Endothelial cell of umbilical vein (primary cell): ENCODE data around the gene SMKR1. TPM values are rescaled to one million over a fixed set of nuclear protein-coding genes. Genes with fewer than 3 reads are reported as not detected.

Source experiments
- BruUV-seq: library from RNA; stranded (reverse); fragments of 400-500 nt; replicated peaks from 2 replicates; lab custom pipeline; 2021; lab: Mats Ljungman, UMichigan
- CTCF ChIA-PET: fragments of 300-600, 350-600 bp; sonication (Branson Sonifier 250); formaldehyde crosslinking; loops from one replicate; lab custom pipeline; 2021; ENCODE audit warnings: antibody characterized with exemption, inconsistent platforms; lab: Charles Lee
- POLR2A ChIA-PET: fragments of 300-600, 350-600 bp; sonication (Branson Sonifier 250); formaldehyde crosslinking; loops from one replicate; lab custom pipeline; 2021; ENCODE audit warnings: antibody characterized with exemption, inconsistent platforms; lab: Charles Lee
- DNase-seq: peaks from one replicate; pipeline ENCODE4 v3.0.0-alpha.2; 2011; ENCODE audit warnings: low read depth, low spot score
- FAIRE-seq: peaks from 2 replicates; lab custom pipeline; 2011; peaks lifted over from hg19 to GRCh38; lab: Jason Lieb, UNC
- H2AFZ ChIP-seq: 2 replicates; pipeline ENCODE4 v1.6.0; 2012; ENCODE audit warnings: low read depth, low read length, control low read depth, inconsistent platforms
- H3K27ac ChIP-seq: 2 replicates; pipeline ENCODE4 v1.5.1; 2011; ENCODE audit warnings: low read depth, mild to moderate bottlenecking, control low read depth, low read length, moderate library complexity; ENCODE audit not compliant: insufficient read depth
- H3K27me3 ChIP-seq, 2 experiments: 2 replicates each; pipeline versions ENCODE4 v1.6.0 to v1.6.1; 2011; ENCODE audit warnings: low read length in 2 of 2, mixed read lengths in 1 of 2; ENCODE audit not compliant: control insufficient read depth in 2 of 2, insufficient read depth in 2 of 2
- H3K36me3 ChIP-seq, 2 experiments: 2 replicates in 1 of 2; 3 replicates in 1 of 2; pipeline ENCODE4 v1.5.1; 2011; ENCODE audit warnings: low read length in 2 of 2, mild to moderate bottlenecking in 1 of 2, moderate library complexity in 1 of 2; ENCODE audit not compliant: control insufficient read depth in 2 of 2, insufficient read depth in 2 of 2; ENCODE audit errors: extremely low read depth in 1 of 2
- H3K4me1 ChIP-seq: 3 replicates; pipeline ENCODE4 v1.5.1; 2011; ENCODE audit warnings: mild to moderate bottlenecking, low read length; ENCODE audit not compliant: control insufficient read depth, insufficient read depth; ENCODE audit errors: extremely low read depth
- H3K4me2 ChIP-seq: 2 replicates; pipeline ENCODE4 v1.6.1; 2011; ENCODE audit warnings: low read length, control low read depth, mixed read lengths; ENCODE audit not compliant: insufficient read depth
- H3K4me3 ChIP-seq, 3 experiments: fragments of 200-600 bp in 1 of 3; sonication (generic), shearing (Covaris generic) in 1 of 3; replicated peaks in 1 of 3; 2 replicates each; pipeline ENCODE4 v1.5.1; 2011 to 2016; ENCODE audit warnings: control low read depth in 3 of 3, low read length in 3 of 3, mild to moderate bottlenecking in 2 of 3, inconsistent platforms in 1 of 3, low read depth in 1 of 3, moderate library complexity in 1 of 3; ENCODE audit not compliant: insufficient read depth in 1 of 3
- H3K79me2 ChIP-seq: 2 replicates; pipeline ENCODE4 v1.6.0; 2012; ENCODE audit warnings: low read length, inconsistent platforms; ENCODE audit not compliant: control insufficient read depth, insufficient read depth
- H3K9ac ChIP-seq: replicated peaks from 2 replicates; pipeline ENCODE3; 2011; ENCODE audit warnings: low read length, control low read depth; ENCODE audit not compliant: insufficient read depth; ENCODE audit errors: extremely low read depth
- H3K9me1 ChIP-seq: replicated peaks from 3 replicates; pipeline ENCODE4 v1.6.0; 2011; ENCODE audit warnings: mild to moderate bottlenecking, low read length; ENCODE audit not compliant: control insufficient read depth, insufficient read depth; ENCODE audit errors: extremely low read depth
- H3K9me3 ChIP-seq: replicated peaks from 2 replicates; pipeline ENCODE4 v1.5.1; 2012; ENCODE audit warnings: low read length, inconsistent platforms; ENCODE audit not compliant: control insufficient read depth, insufficient read depth
- H4K20me1 ChIP-seq: replicated peaks from 2 replicates; pipeline ENCODE3; 2011; ENCODE audit warnings: mild to moderate bottlenecking, low read length; ENCODE audit not compliant: control insufficient read depth, insufficient read depth; ENCODE audit errors: extremely low read depth
- EZH2 ChIP-seq: IDR thresholded peaks from 2 replicates; pipeline ENCODE4 v1.6.1; 2012; ENCODE audit warnings: borderline replicate concordance, low read depth, mild to moderate bottlenecking, moderate library complexity, low read length, inconsistent platforms; ENCODE audit not compliant: severe bottlenecking
- GATA2 ChIP-seq: IDR thresholded peaks from 2 replicates; pipeline ENCODE4 v1.7.0; 2011; ENCODE audit warnings: low read depth, mild to moderate bottlenecking, moderate library complexity, mixed read lengths, low read length; ENCODE audit not compliant: insufficient read length, insufficient read depth
- JUN ChIP-seq: IDR thresholded peaks from 2 replicates; pipeline ENCODE4 v1.6.1; 2011; ENCODE audit warnings: borderline replicate concordance, low read depth; ENCODE audit not compliant: insufficient read length, insufficient read depth
- POLR2A ChIP-seq: IDR thresholded peaks from 2 replicates; pipeline ENCODE4 v1.6.1; 2012; ENCODE audit warnings: low read depth, mild to moderate bottlenecking, control low read depth, low read length
- dilution Hi-C: fragments of 300-500 bp; cut with MboI; formaldehyde crosslinking; loops from one replicate; pipeline ENCODE4 v1.15.0; 2019; ENCODE audit warnings: low sequenced_read_pairs; ENCODE audit not compliant: extremely low pct_ligation_motif_present
- intact Hi-C: fragments of 100-400 bp; cut with micrococcal nuclease; formaldehyde crosslinking; loops from one replicate; pipeline ENCODE4 v1.10.0; 2022
- polyA plus RNA-seq, 4 experiments: library from polyadenylated mRNA; depleted of rRNA in 3 of 4; stranded (reverse) in 3 of 4; unstranded in 1 of 4; fragments of >200 nt; gene quantifications; 2 replicates each; pipeline versions ENCODE4 v1.2.1 to v1.2.3, GENCODE V29; 2011 to 2012; ENCODE audit warnings: missing spikeins in 1 of 4
- total RNA-seq: library from RNA; stranded (reverse); gene quantifications from 2 replicates; pipeline ENCODE4 v1.2.3, GENCODE V29; 2021
- TF ChIP-seq, protein P1 (sequence below), 2 donors: IDR thresholded peaks; 1 replicate in 1 of 2; 2 replicates in 1 of 2; pipeline ENCODE4 v1.5.1; 2011; ENCODE audit warnings: low read length in 2 of 2, mild to moderate bottlenecking in 2 of 2, moderate library complexity in 2 of 2, control low read depth in 1 of 2, inconsistent platforms in 1 of 2, low read depth in 1 of 2; ENCODE audit not compliant: insufficient read depth in 1 of 2; ENCODE audit errors: extremely low read depth in 1 of 2
- TF ChIP-seq, protein P2 (sequence below): IDR thresholded peaks from 2 replicates; pipeline ENCODE4 v1.6.1; 2011; ENCODE audit not compliant: insufficient read depth, insufficient read length

Gene SMKR1
- total and polyA plus RNA-seq, 2 donors (not counting 3 experiments of a cell fraction or from before 2014, with no cell fraction given), result 0.64 TPM; not detected in 1

DNA sequence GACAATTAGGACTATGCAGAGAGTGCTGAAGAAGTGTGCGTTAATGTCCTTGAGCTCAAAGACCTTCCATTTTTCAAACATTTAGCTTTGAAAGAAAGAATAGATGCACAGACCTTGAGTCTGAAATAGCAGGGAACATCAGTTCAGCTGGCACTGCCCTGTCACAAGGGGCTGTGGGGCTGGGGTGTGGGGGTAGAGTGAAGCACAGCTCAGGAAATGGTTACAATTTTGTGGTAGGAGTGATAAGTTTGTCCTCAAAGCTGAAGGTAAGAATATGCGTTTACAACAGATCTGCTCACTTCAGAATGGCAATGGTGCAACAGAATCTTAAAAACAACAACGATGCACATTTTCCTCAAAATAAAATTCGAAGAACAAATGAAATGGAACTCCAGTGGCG lies 33.6 kb downstream of the SMKR1 start:
- ChIA-PET CTCF (interaction anchor here (0.9 kb wide), 1 partner anchor 10 kb away, joined by 4 read pairs; no protein-coding TSS in a partner anchor), POLR2A (no interaction called here)
- Histone ChIP-seq H3K9ac (no peak overlapping the region), H3K27me3 (no peaks in the 10 kb centered on the region), H3K27ac (no peak overlapping the region), H3K9me1 (no peaks in the 10 kb centered on the region), H2AFZ (no peak overlapping the region), H3K4me2 (no peak overlapping the region), H3K4me1 (no peaks in the 10 kb centered on the region), H3K36me3 (no peaks in the 10 kb centered on the region), H4K20me1 (no peaks in the 10 kb centered on the region), H3K4me3 (no peak overlapping the region), H3K79me2 (no peaks in the 10 kb centered on the region), H3K9me3 (no peaks in the 10 kb centered on the region)
- dilution Hi-C loops, result no loop called here
- no peak for FAIRE-seq
- no TSS peak for BruUV-seq
- DNase-seq, result no peak
- intact Hi-C loops, result no loop called here
- TF ChIP-seq, protein P1, sequence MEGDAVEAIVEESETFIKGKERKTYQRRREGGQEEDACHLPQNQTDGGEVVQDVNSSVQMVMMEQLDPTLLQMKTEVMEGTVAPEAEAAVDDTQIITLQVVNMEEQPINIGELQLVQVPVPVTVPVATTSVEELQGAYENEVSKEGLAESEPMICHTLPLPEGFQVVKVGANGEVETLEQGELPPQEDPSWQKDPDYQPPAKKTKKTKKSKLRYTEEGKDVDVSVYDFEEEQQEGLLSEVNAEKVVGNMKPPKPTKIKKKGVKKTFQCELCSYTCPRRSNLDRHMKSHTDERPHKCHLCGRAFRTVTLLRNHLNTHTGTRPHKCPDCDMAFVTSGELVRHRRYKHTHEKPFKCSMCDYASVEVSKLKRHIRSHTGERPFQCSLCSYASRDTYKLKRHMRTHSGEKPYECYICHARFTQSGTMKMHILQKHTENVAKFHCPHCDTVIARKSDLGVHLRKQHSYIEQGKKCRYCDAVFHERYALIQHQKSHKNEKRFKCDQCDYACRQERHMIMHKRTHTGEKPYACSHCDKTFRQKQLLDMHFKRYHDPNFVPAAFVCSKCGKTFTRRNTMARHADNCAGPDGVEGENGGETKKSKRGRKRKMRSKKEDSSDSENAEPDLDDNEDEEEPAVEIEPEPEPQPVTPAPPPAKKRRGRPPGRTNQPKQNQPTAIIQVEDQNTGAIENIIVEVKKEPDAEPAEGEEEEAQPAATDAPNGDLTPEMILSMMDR (IDR thresholded peaks at IDR 0.05; ENCODE audit: extremely low read depth in 1 of 2, insufficient read depth in 1 of 2, low read depth in 1 of 2, low read length in 2 of 2), result no peak
- TF ChIP-seq GATA2, result no peak
- no peak for TF ChIP-seq POLR2A
- TF ChIP-seq JUN, result no peak
- no peak for TF ChIP-seq EZH2
- TF ChIP-seq, protein P2, sequence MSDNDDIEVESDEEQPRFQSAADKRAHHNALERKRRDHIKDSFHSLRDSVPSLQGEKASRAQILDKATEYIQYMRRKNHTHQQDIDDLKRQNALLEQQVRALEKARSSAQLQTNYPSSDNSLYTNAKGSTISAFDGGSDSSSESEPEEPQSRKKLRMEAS, result no peak
